Skeletal muscle tissue (tissue), 4 donors: ENCODE results near the gene SYNE1. TPM values are rescaled to one million over a fixed set of nuclear protein-coding genes. Genes with fewer than 3 reads are reported as not detected.
A peak's percentile ranks its signal among the peaks of the same experiment; 100 is the strongest.
"Not testable (repeated sequence)": the region's sequence is repeated elsewhere in the genome, so short reads cannot be mapped to it uniquely, and the experiment has no call there.

Experiments used
- H3K27ac ChIP-seq: one replicate; pipeline ENCODE4 v1.7.0; 2013; ENCODE audit warnings: mild to moderate bottlenecking, low read depth, low read length, inconsistent platforms
- H3K27me3 ChIP-seq, 3 donors: one replicate each; pipeline ENCODE4 v1.7.0; 2013; ENCODE audit warnings: low read length in 3 of 3; ENCODE audit not compliant: control insufficient read depth in 3 of 3, insufficient read depth in 3 of 3
- H3K36me3 ChIP-seq, 3 donors: one replicate each; pipeline ENCODE4 v1.7.0; 2013; ENCODE audit warnings: low read length in 3 of 3; ENCODE audit not compliant: control insufficient read depth in 3 of 3, insufficient read depth in 3 of 3
- H3K4me1 ChIP-seq, 3 donors: one replicate each; pipeline ENCODE4 v1.7.0; 2013; ENCODE audit warnings: low read length in 3 of 3, mild to moderate bottlenecking in 3 of 3; ENCODE audit not compliant: control insufficient read depth in 3 of 3, insufficient read depth in 3 of 3
- H3K4me3 ChIP-seq, 3 donors: one replicate each; pipeline ENCODE4 v1.7.0; 2013; ENCODE audit warnings: low read length in 3 of 3
- H3K9ac ChIP-seq, 3 donors: one replicate each; pipeline ENCODE4 v1.7.0; 2013; ENCODE audit warnings: low read length in 3 of 3, mild to moderate bottlenecking in 3 of 3, moderate library complexity in 2 of 3, low read depth in 1 of 3
- H3K9me3 ChIP-seq, 3 donors: one replicate each; pipeline ENCODE4 v1.7.0; 2013; ENCODE audit warnings: low read length in 3 of 3; ENCODE audit not compliant: control insufficient read depth in 3 of 3
- total RNA-seq: library from RNA; depleted of rRNA; stranded (reverse); fragments of >200 nt; gene quantifications from one replicate; pipeline ENCODE4 v1.2.3, GENCODE V29; 2014
- donor health status: Osteomylitis.

The SYNE1 gene
- total RNA-seq, 1 donor from 2014 or later: 195 TPM

DNA sequence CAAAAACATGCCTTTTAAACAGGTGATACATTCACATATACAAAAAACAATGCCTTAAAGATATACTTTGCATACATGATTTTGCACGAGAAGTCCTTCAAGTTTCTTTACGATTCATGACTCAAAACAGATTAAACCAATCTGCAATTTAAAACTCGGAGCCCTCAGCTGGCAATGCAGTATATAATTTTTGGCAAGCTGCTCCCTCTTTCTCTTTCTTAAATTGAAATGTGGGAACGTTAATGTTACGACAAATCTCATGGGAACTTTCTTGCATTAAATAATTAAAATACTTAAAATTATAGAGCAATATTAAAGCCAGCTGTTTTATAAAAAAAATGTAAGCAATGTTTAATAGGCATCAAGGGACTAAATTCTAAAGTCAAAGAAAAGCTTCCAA lies 495.1 kb downstream of the SYNE1 start:
- H3K36me3 ChIP-seq: peaks cover 46 to 67% (median 62%) of the 10 kb centered on the region in 3 donors

GRCh38 chr6:152138344-152138743 lies 498.8 kb downstream of the SYNE1 start:
- not testable (repeated sequence) for H3K27me3 ChIP-seq

More for the DNA sequence above, 495.1 kb downstream of the SYNE1 start:
- Histone ChIP-seq H3K9ac (no peak overlapping the region), H3K9me3 (no peaks in the 10 kb centered on the region), H3K4me3 (no peak overlapping the region), H3K27me3 (no peaks in the 10 kb centered on the region), H3K4me1 (peaks cover 3 to 12% (median 6%) of the 10 kb centered on the region in 3 donors), H3K27ac (no peak overlapping the region)

DNA sequence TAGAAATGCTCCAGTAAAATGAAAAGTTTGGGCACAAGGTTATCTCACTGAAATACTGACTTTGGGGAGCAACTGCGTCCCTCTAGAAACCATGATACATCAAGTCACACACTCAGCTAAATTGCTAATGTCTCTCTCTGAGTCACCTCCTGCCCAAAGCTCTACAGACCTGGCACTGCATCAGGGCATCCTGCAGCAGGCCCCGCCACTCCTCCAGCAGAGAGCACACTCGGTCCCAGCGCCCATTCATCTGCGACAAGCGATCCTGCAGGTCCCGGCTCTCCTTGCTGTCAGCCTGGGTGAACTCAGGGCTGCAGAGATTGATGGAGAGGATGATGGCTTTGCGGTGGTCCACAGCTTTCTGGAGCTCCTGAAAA lies 500.7 kb downstream of the SYNE1 start:
- Histone ChIP-seq H3K9me3 (no peaks in the 10 kb centered on the region), H3K27ac (no peak overlapping the region), H3K9ac (no peak overlapping the region), H3K36me3 (peaks cover 59 to 86% (median 80%) of the 10 kb centered on the region in 3 donors), H3K27me3 (no peaks in the 10 kb centered on the region), H3K4me1 (no peaks in the 10 kb centered on the region), H3K4me3 (no peak overlapping the region)

More at GRCh38 chr6:152138344-152138743, 498.8 kb downstream of the SYNE1 start:
- H3K4me3 ChIP-seq, H3K9ac ChIP-seq, H3K9me3 ChIP-seq, H3K27ac ChIP-seq, H3K4me1 ChIP-seq: not testable (repeated sequence)
- peaks cover 53 to 78% (median 67%) of the 10 kb centered on the region in 3 donors for H3K36me3 ChIP-seq

- Histone ChIP-seq H3K27ac (no peak overlapping the region), H3K4me1 (no peaks in the 10 kb centered on the region), H3K27me3 (no peaks in the 10 kb centered on the region), H3K36me3 (peaks cover 54 to 82% (median 78%) of the 10 kb centered on the region in 3 donors), H3K9me3 (no peaks in the 10 kb centered on the region), H3K4me3 (no peak overlapping the region), H3K9ac (no peak overlapping the region)
Measured at GRCh38 chr6:152135755-152136448, 501.3 kb downstream of the SYNE1 start.

- Histone ChIP-seq H3K4me1 (peaks cover 2 to 6% (median 4%) of the 10 kb centered on the region in 3 donors), H3K9ac (no peak overlapping the region), H3K27ac (peak overlapping the region; percentile 55)
Measured at GRCh38 chr6:152130441-152130840, 506.7 kb downstream of the SYNE1 start.

GRCh38 chr6:152129691-152130151 lies 507.4 kb downstream of the SYNE1 start:
- Histone ChIP-seq H3K9ac (peak overlapping the region; percentile 18 to 27 (median 25)), H3K36me3 (peaks cover 29 to 65% (median 54%) of the 10 kb centered on the region in 3 donors), H3K27ac (peak overlapping the region; percentile 55), H3K4me1 (peaks cover 2 to 6% (median 4%) of the 10 kb centered on the region in 3 donors), H3K27me3 (no peaks in the 10 kb centered on the region), H3K9me3 (no peaks in the 10 kb centered on the region), H3K4me3 (peak overlapping the region; percentile 25 to 65 (median 33))

More at GRCh38 chr6:152130441-152130840, 506.7 kb downstream of the SYNE1 start:
- H3K4me3 ChIP-seq: peak overlapping the region in 1 of 3 donors; percentile 65
- H3K36me3 ChIP-seq: peaks cover 33 to 68% (median 56%) of the 10 kb centered on the region in 3 donors
- H3K27me3 ChIP-seq: no peaks in the 10 kb centered on the region
- H3K9me3 ChIP-seq: no peaks in the 10 kb centered on the region

DNA sequence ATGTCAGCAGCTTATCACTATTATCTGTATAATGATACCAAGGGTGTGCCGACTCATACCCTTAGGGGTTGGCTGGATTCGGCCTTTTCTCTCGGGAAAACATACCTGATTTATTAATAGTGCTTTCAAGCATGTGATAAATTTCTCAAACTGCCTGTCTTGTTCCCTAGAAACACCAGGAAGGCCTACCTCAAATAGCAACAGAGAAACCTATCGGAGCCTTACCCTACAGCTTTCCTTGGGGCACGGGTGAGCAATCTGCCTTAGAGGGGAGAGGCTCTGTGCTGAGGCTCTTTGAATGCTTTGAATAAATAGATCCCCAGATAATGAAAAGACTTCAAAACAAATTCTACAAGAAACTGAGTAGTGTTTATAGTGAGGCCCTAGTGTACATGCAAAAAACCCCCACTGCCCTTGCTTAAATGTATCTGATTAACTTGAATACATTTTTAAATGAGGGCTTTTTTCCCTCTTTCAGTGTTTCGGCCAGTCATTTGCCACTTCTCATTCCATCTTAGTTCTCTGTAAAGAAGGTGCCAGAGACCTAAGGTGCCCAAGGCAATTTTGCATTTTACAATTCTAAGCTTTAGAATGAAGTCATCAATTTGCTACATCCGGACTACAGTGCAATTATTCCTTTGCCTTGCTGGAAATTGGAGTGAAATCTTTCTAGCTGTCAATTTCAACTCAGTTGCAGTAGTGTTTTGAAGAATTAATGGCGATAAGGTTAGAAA lies 509.6 kb downstream of the SYNE1 start:
- no peak overlapping the region for H3K9ac ChIP-seq
- H3K36me3 ChIP-seq: peaks cover 23 to 50% (median 42%) of the 10 kb centered on the region in 3 donors
- no peaks in the 10 kb centered on the region for H3K9me3 ChIP-seq
- H3K27ac ChIP-seq: no peak overlapping the region
- peaks cover 4 to 16% (median 11%) of the 10 kb centered on the region in 3 donors for H3K4me1 ChIP-seq
- no peak overlapping the region for H3K4me3 ChIP-seq
- no peaks in the 10 kb centered on the region for H3K27me3 ChIP-seq

DNA sequence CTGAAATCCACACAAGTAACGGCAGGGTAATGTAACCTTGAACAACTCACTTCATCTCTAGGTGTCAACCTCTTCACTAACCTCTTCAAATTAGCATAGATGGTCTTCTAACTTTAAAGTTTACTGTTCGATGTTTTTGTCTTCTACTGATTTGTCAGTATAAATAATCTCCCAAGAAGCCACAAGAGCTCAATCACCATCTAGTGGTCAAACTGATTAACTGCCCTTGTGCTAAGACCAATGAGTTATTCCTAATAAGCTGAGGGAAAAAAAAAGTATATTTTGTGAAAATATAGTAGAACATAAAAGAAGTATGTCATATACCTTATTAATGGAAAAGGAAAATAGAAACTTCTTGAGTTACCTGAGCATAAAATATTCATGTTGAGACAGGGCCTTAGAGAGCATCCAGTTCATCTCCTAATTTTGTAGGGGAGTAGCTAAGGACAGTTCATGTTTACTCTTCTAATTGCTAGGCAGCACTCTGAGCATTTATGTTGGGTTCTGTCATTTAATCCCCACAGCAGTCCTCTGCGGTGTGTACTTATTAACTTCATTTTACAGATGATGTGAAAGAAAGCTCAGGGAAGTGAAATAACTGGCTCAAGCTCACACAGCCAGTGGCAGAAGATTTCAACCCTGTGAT lies 512.6 kb downstream of the SYNE1 start:
- Histone ChIP-seq H3K9me3 (no peaks in the 10 kb centered on the region), H3K4me3 (no peak overlapping the region), H3K9ac (no peak overlapping the region), H3K27me3 (no peaks in the 10 kb centered on the region), H3K4me1 (peaks cover 9 to 26% (median 19%) of the 10 kb centered on the region in 3 donors), H3K27ac (no peak overlapping the region), H3K36me3 (peaks cover 24 to 53% (median 51%) of the 10 kb centered on the region in 3 donors)

DNA sequence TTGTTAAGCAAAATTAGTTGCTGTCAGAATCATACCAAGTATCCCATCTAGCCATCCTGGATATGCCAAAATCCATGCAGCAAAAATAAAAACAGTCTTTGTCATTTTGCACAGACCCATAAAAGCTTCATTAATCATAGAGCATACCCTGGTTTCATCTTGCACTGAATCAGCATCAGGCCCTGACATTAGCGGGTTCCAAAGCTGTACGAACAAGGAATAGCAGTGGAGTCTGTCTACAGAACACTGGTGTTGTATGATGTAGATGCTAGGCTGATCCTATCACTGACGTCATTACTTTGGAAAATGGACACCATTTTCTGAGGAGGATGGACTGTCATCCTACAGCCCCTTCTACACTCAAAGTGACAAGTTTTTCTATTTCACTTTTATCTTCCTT lies 514.1 kb downstream of the SYNE1 start:
- no peak overlapping the region for H3K9ac ChIP-seq
- no peaks in the 10 kb centered on the region for H3K27me3 ChIP-seq
- no peak overlapping the region for H3K27ac ChIP-seq
- H3K4me3 ChIP-seq: no peak overlapping the region
- H3K36me3 ChIP-seq: peaks cover 21 to 42% (median 42%) of the 10 kb centered on the region in 3 donors
- H3K4me1 ChIP-seq: peaks cover 7 to 28% (median 15%) of the 10 kb centered on the region in 3 donors
- H3K9me3 ChIP-seq: no peaks in the 10 kb centered on the region
